GM12874 (cell line): ENCODE measurements around the gene HIRA.

Experiments used
- CTCF ChIP-seq: IDR thresholded peaks from 2 replicates; pipeline ENCODE4 v1.5.1; 2011; ENCODE audit warnings: low read depth, mild to moderate bottlenecking, control low read depth, low read length, moderate library complexity; ENCODE audit not compliant: insufficient read depth

HIRA gene

GRCh38 chr22:19453718-19454117 lies 22.2 kb upstream of the HIRA start:
- TF ChIP-seq CTCF, result no peak

- TF ChIP-seq CTCF, result no peak
Measured at GRCh38 chr22:19451570-19451969, 20.0 kb upstream of the HIRA start.

- no peak for TF ChIP-seq CTCF
Measured at GRCh38 chr22:19450363-19451175, 19.0 kb upstream of the HIRA start.

- no peak for TF ChIP-seq CTCF
Measured at GRCh38 chr22:19449422-19449767, 17.9 kb upstream of the HIRA start.

- no peak for TF ChIP-seq CTCF
Measured at GRCh38 chr22:19448739-19449421, 17.3 kb upstream of the HIRA start.

GRCh38 chr22:19448076-19448607 lies 16.6 kb upstream of the HIRA start:
- no peak for TF ChIP-seq CTCF

GRCh38 chr22:19447330-19448075 lies 16.0 kb upstream of the HIRA start, which contains the start of gene C22orf39:
Gene C22orf39, minus strand, starts transcription at chr22:19447711. Its CDS starts 23 bp downstream, at chr22:19447688.
- no peak for TF ChIP-seq CTCF
